Loucy (cell line): ENCODE measurements around the gene PHAF1.

Experiments used
- CTCF ChIP-seq: fragments of 200-600 bp; sonication (generic); conservative IDR thresholded peaks from 2 replicates; pipeline ENCODE4 v1.5.1; 2014; ENCODE audit warnings: mild to moderate bottlenecking, antibody characterized with exemption, low read length
- EZH2phosphoT487 ChIP-seq: fragments of 200-600 bp; IDR thresholded peaks from 2 replicates; pipeline ENCODE4 v1.6.1; 2018; ENCODE audit warnings: antibody characterized with exemption, mild to moderate bottlenecking, moderate library complexity, borderline replicate concordance

GRCh38 chr16:67162506-67163163 is 52.9 kb downstream of the PHAF1 start:
- TF ChIP-seq CTCF, result no peak
- no peak for TF ChIP-seq EZH2phosphoT487
